ENCODE results near the gene TMED9.
"Not testable (repeated sequence)": the region's sequence is repeated elsewhere in the genome, so short reads cannot be mapped to it uniquely, and the experiment has no call there.

Gene TMED9

DNA sequence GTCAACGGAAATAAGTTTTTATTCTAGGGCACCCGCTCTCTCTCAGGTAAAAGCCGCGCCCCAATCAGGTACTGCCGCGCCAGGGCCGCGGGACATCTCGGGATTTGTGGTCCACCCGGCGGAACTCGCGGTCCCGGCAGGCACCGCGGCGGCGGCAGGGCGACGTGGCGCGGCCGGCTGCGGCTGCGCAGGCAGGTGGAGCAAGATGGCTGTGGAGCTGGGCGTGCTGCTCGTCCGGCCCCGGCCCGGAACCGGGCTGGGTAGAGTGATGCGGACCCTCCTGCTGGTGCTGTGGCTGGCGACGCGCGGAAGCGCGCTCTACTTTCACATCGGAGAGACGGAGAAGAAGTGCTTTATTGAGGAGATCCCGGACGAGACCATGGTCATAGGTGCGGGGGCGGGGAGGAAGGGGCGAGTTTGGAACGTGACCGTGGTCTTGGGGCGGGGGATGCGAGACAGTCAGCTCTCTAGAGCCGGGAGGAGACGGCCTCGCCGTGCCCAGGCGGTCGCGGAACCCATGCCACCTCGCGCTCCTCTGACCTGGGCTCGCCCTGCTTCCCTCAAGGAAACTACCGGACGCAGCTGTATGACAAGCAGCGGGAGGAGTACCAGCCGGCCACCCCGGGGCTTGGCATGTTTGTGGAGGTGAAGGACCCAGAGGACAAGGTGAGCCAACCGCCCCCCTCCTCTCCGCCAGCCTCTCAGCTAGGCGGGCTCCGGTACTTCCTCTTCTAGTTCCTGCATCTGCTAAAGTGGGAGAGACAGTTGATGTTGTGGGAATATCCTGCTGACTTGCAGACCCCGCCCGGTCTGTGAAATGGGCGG, at the start of gene TMED9:
TMED9 (plus strand) TSS at position 194 of the 825 bp plus-strand sequence; CDS start at position 206, 12 bp downstream.
- peak; percentile 28 to 88 for DNase-seq

DNA sequence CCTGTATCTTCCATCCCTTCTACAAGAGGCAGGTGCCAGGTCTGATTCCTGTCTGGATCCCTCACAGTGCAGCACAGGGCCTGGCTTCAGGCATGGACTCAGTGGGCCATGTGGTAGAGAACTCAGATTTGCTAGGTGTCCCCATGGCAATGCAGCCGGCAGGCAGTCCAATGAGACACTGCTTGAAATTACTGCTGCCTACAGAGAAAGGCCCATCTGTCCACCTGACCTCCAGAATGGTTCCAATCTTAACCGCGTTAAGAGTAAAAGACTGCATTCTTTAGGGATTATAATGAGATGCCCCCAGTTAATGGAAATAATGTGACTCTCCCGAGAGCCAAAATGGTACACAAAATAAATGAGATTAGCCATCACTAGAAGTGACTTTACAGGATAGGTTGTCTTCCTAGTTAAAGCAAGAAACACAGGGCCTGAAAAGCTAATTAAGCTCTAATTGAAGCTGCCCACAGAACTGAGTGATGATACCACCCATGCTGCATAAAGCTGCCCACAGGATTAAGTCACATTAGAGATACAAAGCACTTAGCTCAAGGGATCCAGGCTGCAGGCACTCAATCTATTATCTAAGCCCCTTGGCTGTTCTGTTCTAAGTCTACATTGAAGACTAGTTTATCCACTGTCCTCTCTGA, 49.1 kb upstream of the TMED9 start:
- no peak for DNase-seq

DNA sequence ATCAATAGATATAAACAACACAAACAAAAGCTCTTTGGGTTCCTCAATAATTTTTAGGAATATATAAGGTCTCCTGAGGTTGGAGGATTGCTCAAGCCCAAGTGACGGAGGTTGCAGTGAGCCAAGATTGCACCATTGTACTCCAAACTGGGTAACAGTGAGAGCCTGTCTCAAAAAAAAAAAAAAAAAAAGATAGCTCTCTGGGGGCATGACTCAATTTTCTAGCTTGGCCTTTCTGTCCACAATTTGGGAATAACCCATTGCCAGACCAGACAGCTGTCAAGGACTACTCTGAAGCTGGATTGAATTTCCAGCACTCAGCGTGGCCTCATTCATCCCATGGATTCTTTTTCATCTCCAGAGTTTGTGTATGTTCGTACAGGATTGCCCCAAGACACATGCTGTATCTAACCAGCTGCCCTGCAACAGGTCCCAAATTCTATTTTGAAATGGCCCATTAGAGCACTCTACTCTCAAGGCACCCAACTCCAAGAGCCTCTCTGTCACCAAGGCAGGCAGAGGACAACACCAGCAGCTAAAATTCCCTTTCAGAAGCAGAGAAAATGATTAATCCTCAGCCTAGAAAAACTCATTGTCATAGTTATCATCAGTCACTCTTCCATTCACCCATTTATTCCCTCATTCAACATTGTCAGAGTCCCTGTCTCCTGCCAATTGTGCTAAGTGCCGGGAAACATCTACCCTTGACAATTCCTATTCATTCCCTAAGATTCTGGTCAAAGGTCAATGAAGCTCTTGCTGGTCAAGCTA, 46.3 kb upstream of the TMED9 start:
- no peak for DNase-seq

DNA sequence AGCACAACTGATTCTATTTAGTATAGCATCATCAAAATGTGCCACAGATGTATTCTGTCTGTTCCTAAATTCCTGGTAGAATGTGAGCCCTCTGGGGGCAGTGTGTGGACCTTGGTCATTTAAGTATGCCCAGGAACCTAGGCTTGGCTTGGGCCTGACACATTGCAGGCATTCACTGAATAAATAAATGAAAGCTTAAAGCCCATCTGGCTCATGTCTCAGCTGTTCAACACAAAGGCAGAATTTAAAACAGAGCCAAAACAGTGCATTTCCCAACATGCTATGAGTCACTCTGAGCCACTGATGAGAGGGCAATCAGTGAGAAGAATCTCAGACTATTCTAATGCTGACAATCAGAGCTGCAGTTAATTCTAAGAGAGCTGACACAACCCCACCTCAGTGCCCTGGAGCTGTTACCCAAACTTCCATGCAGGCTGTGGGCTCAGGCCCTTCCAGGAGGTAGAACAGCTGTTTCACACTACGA, 45.7 kb upstream of the TMED9 start:
- DNase-seq: no peak

DNA sequence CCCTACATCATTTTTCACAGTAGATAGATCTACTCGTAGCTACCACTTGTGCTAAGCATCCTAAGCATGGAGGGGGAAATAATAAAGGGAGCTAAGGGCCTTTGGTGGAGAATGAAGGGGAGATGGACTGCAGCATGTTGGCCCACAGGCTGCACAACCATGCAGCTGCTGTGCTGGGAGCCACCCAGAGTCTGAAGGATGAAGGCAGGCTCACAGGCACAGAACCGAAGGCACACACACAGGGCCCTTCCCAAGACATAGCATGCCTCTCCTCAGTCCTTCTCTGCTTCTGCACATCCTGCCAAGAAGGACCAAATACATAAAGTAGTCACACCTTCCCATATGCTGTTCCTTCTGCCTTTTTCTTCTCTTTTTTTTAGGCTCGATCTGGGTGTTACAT, 44.3 kb upstream of the TMED9 start:
- no peak for DNase-seq

DNA sequence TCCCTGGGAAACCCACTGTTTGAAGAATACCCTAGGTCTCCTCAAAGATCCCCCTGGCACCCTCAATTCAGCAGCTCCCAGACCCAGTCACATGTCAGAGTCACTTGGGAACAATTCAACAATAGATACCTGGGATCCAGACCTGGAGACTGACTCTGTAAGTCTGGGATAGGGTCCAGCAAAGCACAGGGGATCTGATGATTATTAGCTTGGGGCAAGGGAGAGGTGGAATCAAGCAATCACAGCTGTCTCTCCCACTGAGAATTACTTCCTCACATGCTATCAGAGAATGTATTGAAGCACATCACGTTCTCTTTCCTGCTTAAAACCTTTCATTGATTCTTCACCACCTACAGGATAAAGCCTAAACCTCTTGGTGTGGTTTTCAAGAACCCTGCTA, 43.5 kb upstream of the TMED9 start:
- no peak for DNase-seq

DNA sequence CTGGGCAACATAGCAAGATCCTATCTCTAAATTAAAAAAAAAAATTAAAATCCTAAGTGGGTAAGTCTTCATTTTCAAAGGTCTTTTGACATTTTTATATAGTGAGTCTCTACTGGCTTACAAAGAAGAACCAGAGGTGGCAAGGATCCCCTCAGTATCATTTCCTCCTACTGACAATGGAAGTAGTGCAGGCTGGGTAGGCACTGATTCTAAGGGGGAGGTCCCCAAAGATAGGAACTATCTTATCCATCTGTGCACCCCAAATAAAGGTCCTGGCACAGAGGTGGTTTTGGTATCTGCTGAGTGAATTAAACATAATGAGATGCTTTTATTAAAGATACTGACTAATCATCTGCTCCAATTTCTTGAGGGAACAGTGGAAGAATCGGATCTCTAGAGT, 41.9 kb upstream of the TMED9 start:
- DNase-seq: no peak

DNA sequence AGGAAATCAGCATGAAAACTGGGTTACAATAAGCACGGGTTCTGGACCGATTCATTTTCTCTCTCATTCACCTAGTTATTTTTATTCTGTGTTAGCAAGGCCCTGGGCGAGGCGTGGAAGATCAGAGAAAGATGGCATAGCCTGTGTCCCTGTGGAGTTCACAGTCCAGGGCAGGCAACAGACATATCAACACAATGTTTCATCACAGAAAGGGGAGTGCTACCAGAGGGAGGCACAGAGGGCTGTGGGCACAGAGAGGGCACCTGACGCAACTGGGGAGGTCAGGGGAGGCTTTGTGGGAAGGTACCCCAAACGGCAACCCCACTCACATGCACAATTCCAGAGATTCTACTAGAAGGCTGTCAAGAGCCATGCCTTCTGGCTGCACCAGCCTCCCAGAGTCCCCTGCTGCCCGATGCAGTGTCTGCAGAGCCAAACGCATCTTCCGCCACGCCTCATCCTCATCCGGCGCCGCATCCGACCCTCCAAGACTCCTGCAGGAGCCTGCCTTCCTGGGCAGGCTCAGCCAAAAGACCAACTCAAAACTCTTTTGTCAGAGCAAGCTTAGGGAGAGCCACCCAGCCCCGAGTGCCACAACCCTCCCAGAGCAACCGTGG, 39.1 kb upstream of the TMED9 start:
- DNase-seq: no peak

DNA sequence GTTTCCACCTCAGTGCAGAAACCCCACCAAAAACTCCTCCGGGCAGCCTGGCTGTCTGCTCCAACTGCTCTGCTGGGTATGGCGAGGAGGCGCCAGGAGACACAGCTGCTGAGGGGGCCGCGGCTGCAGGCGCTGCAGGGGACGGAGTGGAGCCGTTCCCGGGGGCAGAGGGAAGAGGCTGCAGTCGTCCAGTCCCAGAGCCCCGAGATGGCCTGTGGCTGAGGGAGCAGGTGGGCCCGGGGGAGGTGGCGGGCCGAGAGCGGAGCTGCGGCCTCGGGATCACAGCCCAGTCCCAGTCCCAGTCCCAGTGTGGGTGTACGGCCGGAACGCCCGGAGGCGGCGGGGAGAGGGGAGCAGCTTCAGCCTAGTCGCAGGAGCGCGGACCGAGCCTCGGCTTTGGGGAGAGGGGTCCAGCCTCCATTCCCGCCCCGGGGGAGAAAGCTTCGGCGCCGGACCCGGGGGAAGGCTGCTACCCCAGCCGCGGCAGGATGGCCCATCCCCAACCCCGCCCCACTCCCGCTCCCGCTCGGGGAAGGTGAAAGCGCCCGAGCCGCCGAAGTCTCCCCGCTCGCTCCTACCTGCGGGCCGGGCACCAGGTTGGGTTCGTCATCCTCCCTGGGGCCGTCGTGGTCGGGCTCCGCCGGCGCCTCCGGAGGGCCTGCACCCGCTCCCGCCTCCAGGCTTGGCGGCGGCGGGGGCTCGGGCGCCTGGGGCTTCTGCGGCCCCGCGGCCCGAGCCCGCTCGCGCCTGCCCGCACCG, 38.2 kb upstream of the TMED9 start:
- DNase-seq: peak in 1 of 2 experiments; percentile 47

DNA sequence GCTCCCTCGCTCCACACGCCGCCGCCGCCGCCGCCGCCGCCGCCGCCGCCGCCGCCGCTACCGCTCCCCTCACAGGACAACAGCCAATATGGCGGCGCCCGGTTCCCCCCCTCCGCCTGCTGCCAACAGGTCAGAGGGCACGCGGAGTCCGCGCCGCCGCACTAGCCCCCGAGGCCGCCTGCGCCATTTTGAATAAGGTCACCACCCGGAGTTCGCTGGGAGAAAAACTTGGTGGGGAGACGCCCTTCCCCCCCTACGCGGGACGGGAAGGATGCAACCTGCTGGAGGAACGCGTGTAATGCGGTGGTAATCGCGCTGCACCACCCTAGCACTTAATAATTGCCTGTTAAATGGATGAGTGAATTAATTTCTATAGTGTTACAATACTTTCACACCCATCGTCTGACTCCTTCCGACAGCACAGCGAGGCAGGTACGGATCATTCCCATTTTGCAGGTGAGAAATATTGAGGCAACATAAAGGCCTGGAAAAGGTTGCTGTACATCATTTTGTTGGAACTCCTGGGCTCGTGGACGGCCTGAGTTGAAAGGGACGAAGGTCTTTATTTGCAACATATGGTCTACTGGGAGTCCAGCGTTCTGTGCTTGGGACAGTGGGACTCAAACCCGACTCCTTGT, 37.4 kb upstream of the TMED9 start, which contains the start of gene FAM193B:
FAM193B (minus strand) TSS at position 90 of the 638 bp plus-strand sequence. CDS start 105 bp downstream, outside the sequence.
- DNase-seq: peak; percentile 76 to 90

DNA sequence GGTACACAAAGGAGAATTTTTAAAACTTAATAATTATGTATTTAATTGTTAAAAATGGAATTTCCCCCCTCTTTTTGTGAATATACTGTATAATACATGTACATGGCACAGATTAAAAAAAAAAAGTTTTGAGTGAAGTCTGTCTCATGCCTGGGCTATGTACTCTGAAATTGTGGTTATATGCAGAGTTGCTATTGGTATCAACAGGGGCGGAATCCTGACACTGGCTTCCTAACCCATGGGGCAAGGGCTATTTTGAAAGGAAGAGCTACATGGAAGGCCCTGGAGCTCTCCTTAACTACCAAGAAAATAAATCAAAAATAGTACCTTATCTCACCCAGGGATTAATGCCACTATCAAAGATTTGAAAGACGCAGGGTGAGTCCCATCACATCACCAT, 36.8 kb upstream of the TMED9 start:
- no peak for DNase-seq

DNA sequence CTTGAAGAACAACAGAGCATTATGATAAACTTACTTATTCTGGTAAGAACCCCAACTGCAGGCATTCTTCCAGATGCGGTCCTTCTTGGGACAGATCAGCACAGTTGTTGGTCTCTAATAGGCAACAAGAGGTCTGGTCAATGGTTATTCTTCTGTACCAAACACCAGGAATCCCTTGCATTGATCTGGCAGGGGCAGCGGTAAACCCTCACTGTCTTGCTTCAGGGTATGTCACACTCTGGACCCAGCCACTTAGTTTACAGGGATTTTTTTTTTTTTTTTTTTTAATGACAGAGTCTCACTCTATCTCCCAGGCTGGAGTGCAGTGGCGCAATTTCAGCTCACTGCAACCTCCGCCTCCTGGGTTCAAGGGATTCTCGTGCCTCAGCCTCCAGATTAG, 36.3 kb upstream of the TMED9 start:
- no peak for DNase-seq

DNA sequence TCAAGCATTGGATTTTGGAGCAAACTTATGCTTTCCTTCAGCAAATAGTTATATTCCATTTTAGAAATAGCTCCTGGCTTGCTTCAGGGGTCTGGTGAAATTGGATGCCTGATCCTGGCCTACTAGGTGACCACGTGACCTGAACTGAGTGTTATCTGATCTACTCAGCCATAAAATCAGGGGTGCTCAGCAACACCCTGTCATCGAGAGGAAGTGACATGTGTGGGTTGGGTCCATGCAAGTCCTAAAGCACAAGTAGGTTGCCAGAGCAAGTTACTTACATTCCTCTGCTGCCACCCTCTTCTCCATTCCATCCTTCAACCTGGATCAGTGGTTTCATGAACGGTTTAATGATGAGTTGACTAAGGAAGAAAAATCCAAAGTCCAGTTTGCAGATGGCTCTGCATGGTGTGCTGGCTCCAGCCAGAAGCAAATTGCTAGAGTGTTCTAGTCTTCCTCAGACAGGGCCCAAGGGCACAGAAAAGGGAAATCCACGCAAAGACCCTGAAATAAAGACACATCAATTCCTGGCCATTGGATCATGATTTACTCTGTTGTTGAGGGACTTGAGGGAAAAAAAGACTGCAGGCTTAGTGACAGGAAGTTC, 34.9 kb upstream of the TMED9 start:
- peak in 1 of 2 experiments; percentile 20 for DNase-seq

DNA sequence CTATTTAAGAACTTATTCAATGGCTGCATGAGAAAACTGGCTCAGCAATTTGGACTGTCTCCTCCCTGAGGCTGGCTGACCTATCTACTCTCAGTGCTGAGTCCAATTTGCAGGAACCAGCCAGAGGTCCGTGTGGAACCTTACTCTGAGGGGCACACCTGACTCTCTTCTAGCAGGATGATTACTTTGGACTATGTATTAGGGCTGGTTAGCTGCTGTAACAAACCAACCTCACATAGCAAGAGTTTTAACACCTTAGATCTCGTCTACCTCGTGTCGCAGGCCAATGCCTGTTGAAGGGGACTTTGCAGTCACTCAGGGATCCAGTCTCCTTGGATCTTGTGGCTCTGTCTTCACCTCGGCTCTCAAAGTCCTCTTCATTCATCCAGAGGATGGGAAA, 34.2 kb upstream of the TMED9 start:
- no peak for DNase-seq

DNA sequence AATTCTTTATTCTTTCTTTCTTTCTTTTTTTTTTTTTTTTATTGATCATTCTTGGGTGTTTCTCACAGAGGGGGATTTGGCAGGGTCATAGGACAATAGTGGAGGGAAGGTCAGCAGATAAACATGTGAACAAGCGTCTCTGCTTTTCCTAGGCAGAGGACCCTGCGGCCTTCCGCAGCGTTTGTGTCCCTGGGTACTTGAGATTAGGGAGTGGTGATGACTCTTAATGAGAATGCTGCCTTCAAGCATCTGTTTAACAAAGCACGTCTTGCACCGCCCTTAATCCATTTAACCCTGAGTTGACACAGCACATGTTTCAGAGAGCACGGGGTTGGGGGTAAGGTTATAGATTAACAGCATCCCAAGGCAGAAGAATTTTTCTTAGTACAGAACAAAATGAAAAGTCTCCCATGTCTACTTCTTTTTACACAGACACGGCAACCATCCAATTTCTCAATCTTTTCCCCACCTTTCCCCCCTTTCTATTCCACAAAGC, 32.5 kb upstream of the TMED9 start:
- not testable (repeated sequence) for DNase-seq

DNA sequence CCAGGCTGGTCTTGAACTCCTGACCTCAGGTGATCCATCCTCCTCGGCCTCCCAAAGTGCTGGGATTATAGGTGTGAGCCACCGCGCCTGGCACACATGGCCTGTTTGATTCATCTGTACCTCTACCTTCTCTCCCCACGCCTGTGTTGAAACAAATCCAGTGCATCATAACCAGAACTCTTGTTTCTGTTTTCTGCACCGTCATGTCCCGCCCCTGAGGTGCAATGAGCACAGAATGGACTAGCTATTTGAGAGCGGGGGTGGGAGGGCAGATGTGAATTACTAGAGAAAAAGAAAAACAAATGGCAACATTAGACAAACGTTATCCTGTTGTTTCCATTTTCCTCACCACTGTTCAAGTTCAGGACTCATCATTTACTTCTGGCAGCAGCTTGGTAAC, 27.0 kb upstream of the TMED9 start:
- DNase-seq: no peak

DNA sequence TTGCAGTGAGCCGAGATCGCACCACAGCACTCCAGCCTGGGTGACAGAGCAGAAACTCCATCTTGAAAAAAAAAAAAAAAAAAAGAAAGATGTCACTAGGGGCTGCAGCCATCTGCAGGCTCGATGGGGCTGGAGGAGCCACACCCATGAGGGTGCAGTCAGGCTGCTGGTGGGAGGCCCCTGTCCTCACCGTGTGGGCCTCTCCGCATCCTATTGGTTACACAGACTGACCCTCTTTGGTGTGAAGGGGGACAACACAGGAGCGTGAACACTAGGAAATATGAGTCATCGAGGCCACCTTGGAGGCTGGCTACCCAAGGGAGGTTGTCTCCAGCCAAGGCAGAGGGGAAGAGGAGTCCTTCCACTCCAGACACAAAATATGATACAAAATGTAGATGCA, 23.7 kb upstream of the TMED9 start:
- DNase-seq: no peak

DNA sequence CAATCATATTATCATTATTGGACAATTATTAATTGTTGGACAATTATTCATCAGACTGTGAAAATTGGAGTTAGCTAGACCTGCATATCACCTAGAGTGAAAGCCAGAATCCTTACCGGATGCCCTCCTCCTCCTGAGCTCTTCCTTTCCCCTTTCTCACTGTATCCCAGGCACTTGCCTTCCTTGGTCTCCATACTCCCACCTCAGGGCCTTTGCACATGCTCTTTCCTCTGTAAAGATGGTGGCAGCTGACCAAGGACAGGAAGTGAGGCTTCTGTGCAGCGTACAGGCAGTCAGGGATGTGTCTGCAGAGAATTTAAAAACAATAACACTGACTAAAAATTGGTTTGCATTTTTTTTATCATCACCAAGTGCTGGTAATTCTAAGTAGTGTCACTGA, 22.1 kb upstream of the TMED9 start:
- no peak for DNase-seq

DNA sequence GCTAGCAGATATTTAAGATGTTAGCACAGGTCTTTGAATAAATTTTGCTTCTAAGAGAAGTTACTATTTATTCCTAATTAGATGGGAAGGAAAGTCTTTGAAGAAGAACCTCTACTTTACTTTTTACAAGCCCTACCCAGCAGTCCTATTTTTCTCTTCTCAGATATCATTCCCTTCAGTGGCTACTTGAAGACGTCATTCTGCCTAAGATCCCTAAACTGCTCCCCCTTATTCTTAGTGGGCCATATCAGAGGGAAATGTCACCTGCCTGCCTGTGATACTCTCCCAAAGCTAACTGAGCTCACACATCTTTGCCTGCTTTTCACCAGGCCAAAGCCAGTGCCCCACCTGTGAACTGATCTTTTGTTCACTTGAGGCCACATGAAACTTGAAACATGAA, 16.5 kb upstream of the TMED9 start:
- DNase-seq: no peak

DNA sequence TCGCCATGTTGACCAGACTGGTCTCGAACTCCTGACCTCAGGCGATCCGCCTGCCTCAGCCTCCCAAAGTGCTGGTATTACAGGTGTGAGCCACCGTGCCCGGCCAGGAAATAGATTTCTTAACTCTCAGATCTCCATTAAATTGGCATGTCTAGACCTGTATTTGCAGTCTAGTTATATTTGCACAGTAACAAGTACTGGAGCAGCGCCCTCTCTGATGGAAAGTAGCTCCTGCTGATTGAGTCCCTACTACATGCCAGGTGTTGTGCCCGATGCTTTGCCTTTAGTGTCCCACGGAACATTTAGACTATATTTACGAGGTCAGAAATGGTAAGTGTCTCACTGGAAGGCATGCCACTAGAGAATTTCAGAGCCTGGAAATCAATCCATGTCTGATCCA, 15.8 kb upstream of the TMED9 start:
- peak; percentile 3 to 45 for DNase-seq

DNA sequence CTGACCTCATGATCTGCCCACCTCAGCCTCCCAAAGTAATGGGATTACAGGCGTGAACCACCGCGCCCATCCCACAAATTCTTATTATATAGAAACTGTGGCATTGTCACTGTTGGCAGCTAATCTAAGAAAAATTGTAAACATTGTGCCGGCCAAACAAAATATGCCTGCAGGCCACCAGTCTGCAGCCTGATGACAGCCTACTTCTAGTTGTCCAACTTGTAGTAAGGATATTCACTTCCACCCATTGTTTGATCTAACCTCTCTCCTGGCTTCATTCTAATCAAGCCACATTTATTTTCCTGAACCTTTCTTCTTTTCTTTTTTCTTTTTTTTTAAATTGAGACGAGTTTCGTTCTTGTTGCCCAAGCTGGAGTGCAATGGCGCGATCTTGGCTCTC, 13.7 kb upstream of the TMED9 start:
- no peak for DNase-seq

All from NCI-H526 (cell line).